Stimulated activated effector memory CD8-positive, alpha-beta T cell treated with anti-CD3 and anti-CD28 coated beads, Interleukin-12 subunit alpha, Interleukin-12 subunit beta, amount 100 ng/mL, for 72 hours (primary cell): ENCODE measurements around the gene ADAMTSL3.
"Not testable (repeated sequence)": the region's sequence is repeated elsewhere in the genome, so short reads cannot be mapped to it uniquely, and the experiment has no call there.

ENCODE experiments used
- ATAC-seq: fragments of 150-1000 bp; cut with Tn5 transposase; 2 replicates; pipeline ENCODE4 v1.10.0; 2021
- DNase-seq, 2 donors: peaks; one replicate each; pipeline ENCODE4 v3.0.0; 2021 to 2022; ENCODE audit warnings: low spot score in 2 of 2
- H3K27ac Mint-ChIP-seq: one replicate; pipeline ENCODE4 v1.8.0; 2022; ENCODE audit warnings: mild to moderate bottlenecking, mixed read lengths
- H3K36me3 Mint-ChIP-seq: one replicate; pipeline ENCODE4 v1.8.0; 2022; ENCODE audit warnings: mild to moderate bottlenecking, mixed read lengths
- H3K4me1 Mint-ChIP-seq: one replicate; pipeline ENCODE4 v1.8.0; 2022; ENCODE audit warnings: mixed read lengths
- H3K4me3 Mint-ChIP-seq: one replicate; pipeline ENCODE4 v1.8.0; 2022; ENCODE audit warnings: mild to moderate bottlenecking, mixed read lengths
- H3K9me3 Mint-ChIP-seq: one replicate; pipeline ENCODE4 v1.8.0; 2022; ENCODE audit warnings: mixed read lengths

The ADAMTSL3 gene

GRCh38 chr15:84079325-84079884 lies 425.5 kb downstream of the ADAMTSL3 start:
- ATAC-seq: peak; percentile 8
- not testable (repeated sequence) for H3K36me3 Mint-ChIP-seq, DNase-seq, H3K9me3 Mint-ChIP-seq, H3K27ac Mint-ChIP-seq
- peak overlapping the region; percentile 71 for H3K4me3 Mint-ChIP-seq
- peaks cover 13% of the 10 kb centered on the region for H3K4me1 Mint-ChIP-seq

- DNase-seq: peak; percentile 5 to 65
- Mint-ChIP-seq H3K27ac (peak overlapping the region; percentile 23), H3K4me3 (peak overlapping the region; percentile 71), H3K4me1 (peaks cover 13% of the 10 kb centered on the region), H3K36me3 (no peaks in the 10 kb centered on the region), H3K9me3 (peaks cover 4% of the 10 kb centered on the region)
- peak; percentile 86 for ATAC-seq
Observed at GRCh38 chr15:84079885-84080777, 426.2 kb downstream of the ADAMTSL3 start.

DNA sequence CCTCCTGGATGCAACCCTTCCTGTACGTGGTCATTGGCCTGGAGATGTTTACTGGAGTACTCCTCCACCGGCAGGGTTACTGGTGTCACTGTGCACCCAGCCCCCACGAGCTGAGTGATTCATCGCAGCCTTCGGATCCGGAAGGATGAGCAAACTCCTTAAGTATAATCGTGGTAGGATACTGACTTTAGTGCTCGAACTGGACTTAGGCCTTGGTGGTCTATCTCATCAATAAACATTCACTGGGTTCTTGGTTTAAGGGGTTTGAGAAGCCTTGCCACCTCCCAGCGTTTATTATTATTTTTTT lies 426.8 kb downstream of the ADAMTSL3 start:
- DNase-seq, H3K27ac Mint-ChIP-seq, H3K9me3 Mint-ChIP-seq, H3K36me3 Mint-ChIP-seq: not testable (repeated sequence)
- ATAC-seq: peak; percentile 45
- Mint-ChIP-seq H3K4me3 (peak overlapping the region; percentile 71), H3K4me1 (peaks cover 13% of the 10 kb centered on the region)

DNA sequence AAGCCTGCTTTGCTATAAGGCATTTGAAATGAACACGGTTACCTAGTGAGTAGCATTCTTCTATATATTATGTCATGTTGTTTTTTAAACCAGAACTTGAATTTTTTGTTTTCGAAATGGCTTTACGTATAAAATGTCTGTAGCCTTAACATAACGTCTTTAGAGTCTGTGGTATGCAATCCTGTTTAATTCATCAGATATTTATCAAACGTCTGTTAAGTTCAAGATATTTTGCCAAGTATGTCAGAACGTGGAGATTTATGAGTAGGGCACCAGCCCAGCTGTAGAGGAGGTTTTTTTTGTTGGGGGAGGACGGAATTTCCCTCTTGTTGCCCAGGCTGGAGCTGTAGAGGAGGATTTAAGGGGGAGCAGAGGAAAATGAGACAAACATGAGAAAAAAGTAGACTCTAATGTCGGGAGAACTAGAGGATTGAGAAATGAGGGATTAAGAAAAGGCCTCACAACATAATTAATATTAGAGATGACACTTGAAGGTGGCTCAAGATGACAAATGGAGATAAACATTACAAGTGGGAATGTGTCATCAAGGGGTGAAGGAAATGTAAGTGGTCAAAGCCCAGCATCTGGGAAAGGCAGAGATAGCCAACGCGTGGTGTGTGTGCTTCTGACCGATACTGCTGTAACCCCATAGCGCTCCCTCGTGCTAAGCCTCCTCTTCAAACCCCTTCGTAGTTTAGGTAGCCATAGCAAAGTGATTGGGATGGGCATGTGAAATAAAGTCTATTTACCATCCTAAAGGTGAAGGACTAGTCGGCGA lies 427.7 kb downstream of the ADAMTSL3 start:
- peaks cover 13% of the 10 kb centered on the region for H3K4me1 Mint-ChIP-seq
- H3K4me3 Mint-ChIP-seq: no peak overlapping the region
- no peak for DNase-seq
- ATAC-seq: no peak
- H3K36me3 Mint-ChIP-seq: no peaks in the 10 kb centered on the region
- H3K9me3 Mint-ChIP-seq: peaks cover 4% of the 10 kb centered on the region
- H3K27ac Mint-ChIP-seq: no peak overlapping the region

- DNase-seq: no peak
- H3K4me3 Mint-ChIP-seq: no peak overlapping the region
Observed at GRCh38 chr15:84082739-84083138, 428.8 kb downstream of the ADAMTSL3 start.

GRCh38 chr15:84086071-84086470 lies 432.1 kb downstream of the ADAMTSL3 start:
- not testable (repeated sequence) for H3K36me3 Mint-ChIP-seq, ATAC-seq, DNase-seq, H3K4me3 Mint-ChIP-seq, H3K27ac Mint-ChIP-seq, H3K9me3 Mint-ChIP-seq, H3K4me1 Mint-ChIP-seq

More at GRCh38 chr15:84082739-84083138, 428.8 kb downstream of the ADAMTSL3 start:
- ATAC-seq: no peak
- Mint-ChIP-seq H3K36me3 (no peaks in the 10 kb centered on the region), H3K27ac (no peak overlapping the region), H3K9me3 (peaks cover 2% of the 10 kb centered on the region), H3K4me1 (peaks cover 13% of the 10 kb centered on the region)
